GM12864 (cell line): ENCODE results near the gene DSCAML1.

Experiments
- DNase-seq: peaks from one replicate; pipeline ENCODE4 v3.0.0-alpha.2; 2011; ENCODE audit warnings: low read depth
- H3K4me3 ChIP-seq: 2 replicates; pipeline ENCODE4 v1.5.1; 2011; ENCODE audit warnings: mild to moderate bottlenecking, low read depth, low read length, control low read depth
- CTCF ChIP-seq: IDR thresholded peaks from 2 replicates; pipeline ENCODE4 v1.5.1; 2011; ENCODE audit warnings: low read depth, mild to moderate bottlenecking, moderate library complexity, low read length, control low read depth, inconsistent platforms; ENCODE audit errors: missing control alignments

The DSCAML1 gene

DNA sequence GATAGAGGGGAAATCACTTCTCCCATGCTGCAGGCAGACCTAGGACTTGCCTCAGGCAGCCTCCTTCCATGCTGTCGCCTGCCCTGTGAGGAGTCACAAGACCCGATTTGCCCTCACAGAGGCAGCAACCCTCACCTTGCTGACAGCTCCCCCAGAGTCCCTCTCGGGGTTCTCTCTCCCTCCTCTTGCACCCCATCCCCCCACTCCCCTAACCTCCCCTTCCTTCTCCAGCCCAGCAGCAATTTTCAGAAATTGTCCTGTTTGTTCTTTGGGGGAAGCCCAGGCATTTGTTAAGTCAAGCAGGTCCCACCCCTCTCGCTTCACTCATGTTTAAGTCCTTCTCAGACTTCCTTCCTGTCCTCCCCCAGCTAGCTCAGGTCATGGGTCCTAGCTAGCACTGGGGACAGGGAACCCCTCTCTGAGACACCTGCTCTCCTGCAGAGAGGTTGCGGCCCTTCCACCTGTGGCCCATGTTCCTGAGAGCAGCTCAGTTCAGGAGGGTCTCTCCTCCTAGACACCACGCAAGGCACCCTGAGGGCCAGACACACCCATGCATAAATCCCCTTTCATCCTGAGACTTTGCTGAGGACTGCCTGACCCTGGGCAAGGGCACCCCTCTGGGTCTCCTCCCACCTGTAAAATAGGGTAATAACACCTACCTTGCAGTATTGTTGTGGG, 33.8 kb upstream of the DSCAML1 start:
- no peak for TF ChIP-seq CTCF
- no peak for DNase-seq
- H3K4me3 ChIP-seq = no peak overlapping the region

- no peak overlapping the region for H3K4me3 ChIP-seq
- TF ChIP-seq CTCF = no peak
- DNase-seq = no peak
Measured at GRCh38 chr11:117830072-117830471, 33.1 kb upstream of the DSCAML1 start.

DNA sequence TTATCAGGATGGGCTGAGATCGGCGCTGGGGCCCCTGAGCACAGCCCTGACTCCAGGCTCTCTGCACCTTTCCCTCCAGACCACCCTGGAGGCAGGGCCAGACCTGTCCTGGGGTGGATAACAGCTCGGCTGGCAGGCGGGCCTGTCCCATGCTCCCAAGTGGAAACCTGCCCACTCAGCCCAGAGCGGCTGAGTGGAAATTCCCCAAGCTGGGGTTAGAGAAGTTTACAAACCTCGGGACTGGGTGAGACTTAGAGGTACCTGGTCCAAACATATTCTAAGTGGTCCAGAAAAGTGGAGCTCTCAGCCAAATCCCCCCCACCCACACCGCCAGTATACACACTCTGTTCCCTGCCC, 32.3 kb upstream of the DSCAML1 start:
- H3K4me3 ChIP-seq = no peak overlapping the region
- TF ChIP-seq CTCF = no peak
- DNase-seq = no peak

DNA sequence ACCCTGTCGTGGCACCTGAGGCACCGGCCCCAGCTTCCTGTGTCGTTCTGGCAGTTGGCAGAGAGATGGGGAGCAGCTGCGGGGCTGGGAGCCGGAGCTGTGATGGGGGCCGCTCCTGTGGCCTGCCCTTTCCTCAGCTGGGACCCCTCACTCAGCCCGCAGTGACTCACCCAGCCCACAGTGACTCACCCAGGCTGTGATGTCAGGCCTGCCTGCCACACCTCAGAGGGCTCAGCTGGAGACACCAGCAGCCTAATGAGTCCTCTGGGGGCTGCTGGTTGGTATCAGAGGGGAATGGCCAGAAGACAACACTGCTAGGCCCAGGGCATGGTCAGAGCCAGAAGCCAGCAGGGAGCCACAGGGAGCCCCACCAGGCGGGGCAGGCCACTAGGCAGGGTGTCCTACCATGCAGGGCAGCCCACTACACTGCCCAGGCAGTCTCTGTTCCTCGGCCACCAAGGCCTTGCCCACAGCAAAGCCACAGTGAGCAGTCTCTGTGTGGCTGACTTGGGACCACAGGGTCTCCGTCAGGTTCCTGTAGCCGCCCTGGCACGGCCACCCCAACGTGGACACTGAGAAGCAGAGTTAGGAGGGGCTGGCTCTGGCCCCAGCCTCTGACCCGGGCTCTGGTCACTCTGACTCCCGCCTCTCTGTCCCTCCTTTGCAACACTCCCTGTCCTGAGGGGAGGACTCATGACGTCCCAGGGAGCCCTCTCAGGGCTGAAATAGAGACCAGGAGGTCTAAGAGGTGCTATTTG, 31.8 kb upstream of the DSCAML1 start:
- DNase-seq = no peak
- no peak overlapping the region for H3K4me3 ChIP-seq
- no peak for TF ChIP-seq CTCF

DNA sequence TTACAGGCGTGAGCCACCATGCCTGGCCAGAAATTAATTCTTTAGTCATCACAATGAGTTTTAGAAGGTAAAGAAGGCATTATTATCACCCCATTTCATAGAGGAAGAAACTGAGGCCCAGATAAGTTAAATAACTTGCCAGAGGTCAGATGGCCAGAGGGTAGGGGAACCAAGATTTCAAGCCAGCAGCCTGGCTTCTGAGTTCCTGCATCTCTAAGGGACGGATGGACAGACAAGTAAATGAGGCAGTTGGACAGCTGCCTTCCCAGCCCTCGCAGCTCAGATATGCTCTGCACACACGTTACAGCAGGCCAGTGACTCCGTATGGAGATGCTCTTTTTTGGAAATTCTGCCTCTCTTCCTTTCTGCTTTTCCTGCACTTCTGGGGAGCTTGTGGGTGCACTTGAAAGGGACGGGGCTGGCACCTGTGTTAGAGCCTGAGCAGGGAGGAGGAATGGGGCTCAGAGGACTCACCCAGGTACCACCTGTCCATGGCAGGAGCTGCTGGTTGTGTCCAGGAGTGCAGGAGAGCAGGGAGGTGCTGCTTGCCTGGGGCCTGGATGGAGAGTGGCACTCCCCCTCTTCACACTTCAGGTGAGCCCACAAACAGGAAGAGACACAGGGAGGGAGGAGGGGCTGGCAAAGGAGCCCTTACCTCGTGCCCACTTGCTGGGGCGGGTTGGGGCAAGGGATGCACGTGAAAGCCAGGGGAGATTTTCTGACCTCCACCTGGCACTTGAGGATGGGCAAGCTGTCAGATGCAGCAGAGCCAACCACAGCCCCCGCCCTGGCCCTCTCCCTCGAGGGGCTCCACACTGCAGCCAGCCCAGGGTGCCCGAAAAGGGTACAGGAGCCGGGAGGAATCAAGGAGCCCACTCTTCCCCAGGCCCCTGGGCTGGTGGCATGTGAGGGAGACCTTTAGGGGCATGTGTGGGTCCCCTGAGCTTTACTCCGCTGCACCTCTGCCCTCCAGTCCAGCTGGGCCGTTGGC, 30.8 kb upstream of the DSCAML1 start:
- no peak overlapping the region for H3K4me3 ChIP-seq
- no peak for DNase-seq
- TF ChIP-seq CTCF = no peak

DNA sequence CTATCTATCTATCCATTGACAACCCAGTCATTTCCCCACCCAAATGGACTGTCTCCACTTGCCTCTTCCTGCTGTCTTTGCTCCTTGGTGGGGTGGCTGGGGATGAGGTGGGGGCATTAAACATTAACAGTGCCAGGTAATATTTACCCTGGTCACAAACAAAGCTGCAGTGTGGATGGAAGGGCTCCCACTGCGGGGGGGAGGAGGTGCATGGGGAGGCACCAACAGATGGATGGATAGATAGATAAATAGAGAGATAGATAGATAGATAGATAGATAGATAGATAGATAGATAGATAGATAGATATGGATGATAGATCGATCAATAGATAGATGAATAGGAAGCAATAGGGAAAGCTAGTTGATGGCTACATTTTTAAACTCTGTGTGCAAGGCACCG, 29.8 kb upstream of the DSCAML1 start:
- DNase-seq = no peak
- TF ChIP-seq CTCF = no peak
- no peak overlapping the region for H3K4me3 ChIP-seq
